Measurements from ENCODE around the gene MON1A.
A peak's percentile ranks its signal among the peaks of the same experiment; 100 is the strongest.
"Not testable (repeated sequence)": the region's sequence is repeated elsewhere in the genome, so short reads cannot be mapped to it uniquely, and the experiment has no call there.

The MON1A gene, protein sequence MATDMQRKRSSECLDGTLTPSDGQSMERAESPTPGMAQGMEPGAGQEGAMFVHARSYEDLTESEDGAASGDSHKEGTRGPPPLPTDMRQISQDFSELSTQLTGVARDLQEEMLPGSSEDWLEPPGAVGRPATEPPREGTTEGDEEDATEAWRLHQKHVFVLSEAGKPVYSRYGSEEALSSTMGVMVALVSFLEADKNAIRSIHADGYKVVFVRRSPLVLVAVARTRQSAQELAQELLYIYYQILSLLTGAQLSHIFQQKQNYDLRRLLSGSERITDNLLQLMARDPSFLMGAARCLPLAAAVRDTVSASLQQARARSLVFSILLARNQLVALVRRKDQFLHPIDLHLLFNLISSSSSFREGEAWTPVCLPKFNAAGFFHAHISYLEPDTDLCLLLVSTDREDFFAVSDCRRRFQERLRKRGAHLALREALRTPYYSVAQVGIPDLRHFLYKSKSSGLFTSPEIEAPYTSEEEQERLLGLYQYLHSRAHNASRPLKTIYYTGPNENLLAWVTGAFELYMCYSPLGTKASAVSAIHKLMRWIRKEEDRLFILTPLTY

DNA sequence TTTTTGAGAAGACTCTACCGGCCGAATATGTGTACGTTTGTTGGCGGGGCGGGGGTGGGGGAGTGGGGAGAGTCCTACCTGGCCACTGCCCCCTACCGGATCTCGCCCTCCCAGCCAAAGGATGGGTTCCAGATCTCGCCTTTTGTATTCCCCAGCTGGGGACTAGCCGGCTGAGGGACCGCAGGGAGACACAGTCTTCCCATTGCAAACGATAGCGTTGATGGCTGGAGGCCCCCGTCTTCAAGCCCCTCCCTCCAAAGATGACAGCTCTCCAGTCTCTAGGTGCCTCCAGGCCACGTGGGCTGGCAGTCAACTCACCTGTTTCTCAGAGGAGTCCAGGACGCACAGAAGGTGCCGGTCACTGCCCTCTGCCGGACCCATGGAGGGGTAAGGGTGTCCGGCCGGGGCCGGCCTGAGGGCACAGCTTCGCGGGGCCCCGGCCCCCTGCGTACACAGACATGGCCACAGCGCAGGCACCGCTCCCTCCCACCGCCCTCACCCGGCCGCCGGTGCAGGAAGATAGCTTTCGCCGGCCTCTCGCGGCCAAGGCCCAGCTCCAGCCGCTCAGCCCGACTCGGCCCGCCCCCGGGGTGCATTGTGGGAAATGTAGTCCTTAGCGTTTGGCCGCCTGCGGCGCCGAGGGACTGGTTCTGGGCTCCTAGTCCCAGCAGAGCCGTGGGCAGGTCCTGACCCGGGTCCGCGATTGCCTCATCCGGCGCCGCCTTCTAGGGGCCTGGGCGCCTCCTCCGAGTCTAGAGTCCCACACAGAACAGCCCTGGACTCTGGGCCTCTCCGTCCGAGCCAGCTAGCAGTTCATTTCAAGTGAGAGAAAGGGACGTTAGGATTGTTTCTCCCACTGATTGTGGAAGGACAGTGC lies at the start of gene MON1A:
Gene MON1A (minus strand): TSS at position 521 of the 877 bp plus-strand sequence. CDS start 16,465 bp downstream, outside the sequence.
- DNase-seq: peak; percentile 60

DNA sequence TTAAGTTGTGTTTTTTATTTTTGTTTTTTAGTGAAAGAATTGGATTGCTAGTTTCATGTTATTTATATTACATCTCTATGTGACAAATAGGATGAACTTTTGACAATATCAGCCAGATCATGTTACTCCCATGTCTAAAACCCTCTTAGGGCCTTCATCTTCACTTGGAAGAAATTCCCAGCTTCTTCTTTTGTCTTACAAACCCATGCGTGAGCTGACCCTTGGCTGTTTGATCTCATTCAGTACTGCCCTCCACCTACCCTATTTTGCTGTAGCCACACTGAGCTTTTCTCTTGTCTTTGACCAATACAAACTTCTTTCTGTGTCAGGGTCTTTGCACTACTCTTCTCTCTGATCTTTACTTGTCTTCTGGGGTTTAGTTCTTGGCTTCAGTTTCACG lies 47.3 kb upstream of the MON1A start:
- no peak for DNase-seq

DNA sequence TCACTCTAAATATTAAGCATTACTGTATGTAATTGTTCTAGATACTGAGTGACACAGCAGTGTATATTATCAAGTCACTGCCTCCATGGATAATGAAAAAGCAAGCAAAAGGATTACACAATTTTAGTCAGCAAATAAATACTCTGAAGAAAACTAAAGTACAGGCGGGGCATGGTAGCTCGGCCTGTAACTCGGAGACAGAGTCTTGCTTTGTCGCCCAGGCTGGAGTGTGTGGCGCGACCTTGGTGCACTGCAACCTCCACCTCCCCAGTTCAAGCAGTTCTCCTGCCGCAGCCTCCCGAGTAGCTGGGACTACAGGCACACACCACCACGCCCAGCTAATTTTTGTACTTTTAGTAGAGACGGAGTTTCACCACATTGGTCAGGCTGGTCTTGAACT lies 43.0 kb upstream of the MON1A start:
- no peak for DNase-seq

DNA sequence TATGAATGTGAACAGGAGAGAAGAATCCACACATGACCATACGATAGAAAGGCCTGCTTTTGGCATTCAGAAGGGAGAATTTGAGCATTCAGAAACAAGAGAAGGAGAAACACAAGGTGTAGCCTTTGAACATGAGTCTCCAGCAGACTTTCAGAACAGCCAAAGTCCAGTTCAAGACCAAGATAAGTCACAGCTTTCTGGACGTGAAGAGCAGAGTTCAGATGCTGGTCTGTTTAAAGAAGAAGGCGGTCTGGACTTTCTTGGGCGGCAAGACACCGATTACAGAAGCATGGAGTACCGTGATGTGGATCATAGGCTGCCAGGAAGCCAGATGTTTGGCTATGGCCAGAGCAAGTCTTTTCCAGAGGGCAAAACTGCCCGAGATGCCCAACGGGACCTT lies 38.7 kb upstream of the MON1A start:
- no peak for DNase-seq

DNA sequence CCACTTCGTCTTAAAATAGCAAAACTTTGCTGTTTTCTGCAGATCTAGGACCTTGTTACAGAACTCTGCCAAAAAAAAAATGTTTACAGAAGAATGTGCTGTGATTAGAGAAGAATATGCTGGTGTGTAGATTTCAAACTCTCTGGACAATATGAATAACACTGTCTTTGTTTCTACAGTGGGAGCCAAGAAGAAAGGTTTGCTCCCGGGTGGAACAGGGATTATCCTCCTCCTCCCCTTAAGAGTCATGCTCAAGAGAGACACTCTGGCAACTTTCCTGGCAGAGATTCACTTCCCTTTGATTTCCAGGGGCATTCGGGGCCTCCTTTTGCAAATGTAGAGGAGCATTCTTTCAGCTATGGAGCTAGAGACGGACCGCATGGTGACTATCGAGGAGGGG lies 37.7 kb upstream of the MON1A start:
- no peak for DNase-seq

DNA sequence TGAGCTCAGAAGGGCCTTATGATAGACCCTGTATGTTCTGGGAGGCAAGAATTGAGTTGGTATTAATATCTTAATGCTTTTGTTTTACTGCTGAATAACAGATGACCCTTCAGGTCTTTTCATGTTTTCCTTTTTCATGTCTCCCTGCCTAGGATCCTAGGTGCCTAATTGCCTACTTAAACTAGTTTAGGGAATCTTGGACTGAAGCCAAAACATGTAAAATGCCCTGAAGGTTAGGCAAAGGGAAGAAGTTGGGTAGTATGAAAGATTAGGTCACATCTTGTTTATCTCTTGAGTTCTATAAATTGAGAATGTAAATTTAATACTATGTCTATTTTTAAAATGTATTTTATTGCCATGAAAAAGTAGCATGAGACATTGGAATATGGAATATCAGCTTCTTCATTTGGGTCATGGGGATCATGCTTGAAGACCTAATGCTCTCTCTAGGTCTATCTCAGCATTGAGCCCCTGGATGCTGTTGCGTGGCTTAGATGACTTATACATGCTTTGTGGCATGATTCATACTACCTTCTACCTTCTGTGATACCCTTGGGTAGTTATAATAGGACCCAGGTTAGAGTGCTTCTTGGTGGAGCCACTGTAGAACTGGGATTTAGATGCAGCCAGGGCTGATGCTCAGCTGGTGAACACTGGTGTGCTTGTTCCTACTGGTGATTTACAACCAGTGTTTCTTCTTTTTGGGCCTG lies 36.8 kb upstream of the MON1A start:
- DNase-seq: no peak

DNA sequence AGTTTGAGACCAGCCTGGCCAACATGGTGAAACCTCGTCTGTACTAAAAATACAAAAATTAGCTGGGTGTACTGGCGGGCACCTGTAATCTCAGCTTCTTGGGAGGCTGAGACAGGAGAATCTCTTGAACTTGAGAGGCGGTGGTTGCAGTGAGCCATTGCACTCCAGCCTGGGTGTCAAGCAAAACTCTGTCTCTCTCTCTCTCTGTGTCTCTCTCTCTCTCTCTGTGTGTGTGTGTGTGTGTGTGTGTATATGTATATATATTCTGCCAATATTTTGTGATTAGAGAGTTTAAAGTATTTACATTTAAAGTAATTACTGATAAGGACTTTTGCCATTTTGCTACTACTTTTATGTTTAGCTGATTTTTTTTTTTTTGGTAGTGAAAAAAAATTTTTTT lies 26.0 kb upstream of the MON1A start:
- DNase-seq: no peak

DNA sequence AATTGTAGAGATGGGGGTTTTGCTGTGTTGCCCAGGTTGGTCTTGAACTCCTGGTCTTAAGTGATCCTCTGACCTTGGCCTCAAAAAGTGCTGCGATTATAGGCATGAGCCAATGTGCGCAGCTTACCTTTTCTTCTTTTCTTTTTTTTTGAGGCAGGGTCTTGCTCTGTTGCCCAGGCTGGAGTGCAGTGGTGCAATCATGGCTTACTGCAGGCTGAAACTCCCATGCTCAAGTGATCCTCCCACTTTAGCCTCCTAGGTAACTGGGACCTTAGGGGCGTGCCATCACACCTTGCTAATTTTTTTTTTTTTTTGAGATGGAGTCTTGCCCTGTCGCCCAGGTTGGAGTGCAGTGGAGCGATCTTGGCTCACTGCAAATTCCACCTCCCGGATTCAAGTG lies 23.3 kb upstream of the MON1A start:
- DNase-seq: no peak

DNA sequence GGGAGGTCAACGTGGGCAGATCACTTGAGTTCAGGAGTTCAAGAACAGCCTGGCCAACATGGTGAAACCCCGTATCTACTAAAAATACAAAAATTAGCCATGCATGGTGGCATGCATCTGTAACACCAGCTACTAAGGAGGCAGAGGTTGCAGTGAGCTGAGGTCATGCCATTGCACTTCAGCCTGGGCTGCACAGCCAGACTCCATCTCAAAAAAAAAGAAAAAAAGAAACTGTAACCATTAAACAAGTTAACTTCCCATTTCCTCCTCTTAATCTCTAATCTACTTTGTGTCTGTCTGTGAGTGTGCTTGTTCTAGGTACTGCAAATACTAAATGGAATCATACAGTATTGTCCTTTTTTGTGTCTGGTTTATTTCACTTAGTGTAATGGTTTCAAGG lies 13.0 kb upstream of the MON1A start:
- no peak for DNase-seq

DNA sequence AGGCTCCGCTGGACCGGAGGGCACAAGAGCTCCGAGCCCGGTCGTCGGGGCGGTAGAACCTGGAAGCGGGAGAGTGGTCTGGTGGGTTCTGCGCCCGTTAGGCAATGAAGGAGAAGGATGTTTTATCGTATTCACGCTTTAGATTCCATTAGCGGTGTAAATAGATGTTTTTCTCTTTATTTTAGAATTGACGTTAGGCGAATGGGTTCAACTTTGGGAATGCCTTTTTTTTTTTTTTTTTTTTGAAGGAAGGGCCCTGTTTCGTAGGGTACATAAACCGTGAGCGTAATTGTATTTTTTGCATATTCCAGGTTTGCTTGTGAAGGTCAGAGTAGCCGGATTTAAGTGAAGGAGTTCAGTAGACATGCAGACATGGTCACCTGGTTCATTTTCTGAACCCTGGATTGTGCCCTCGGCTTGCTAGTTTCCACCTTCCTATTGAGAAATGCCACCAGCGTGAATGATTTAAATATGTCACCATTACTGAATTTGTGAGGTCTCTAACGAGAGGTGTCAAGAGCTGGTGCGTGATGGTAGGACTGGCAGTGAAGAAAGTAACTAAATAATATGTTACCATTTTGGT lies 11.1 kb upstream of the MON1A start:
- no peak for DNase-seq

DNA sequence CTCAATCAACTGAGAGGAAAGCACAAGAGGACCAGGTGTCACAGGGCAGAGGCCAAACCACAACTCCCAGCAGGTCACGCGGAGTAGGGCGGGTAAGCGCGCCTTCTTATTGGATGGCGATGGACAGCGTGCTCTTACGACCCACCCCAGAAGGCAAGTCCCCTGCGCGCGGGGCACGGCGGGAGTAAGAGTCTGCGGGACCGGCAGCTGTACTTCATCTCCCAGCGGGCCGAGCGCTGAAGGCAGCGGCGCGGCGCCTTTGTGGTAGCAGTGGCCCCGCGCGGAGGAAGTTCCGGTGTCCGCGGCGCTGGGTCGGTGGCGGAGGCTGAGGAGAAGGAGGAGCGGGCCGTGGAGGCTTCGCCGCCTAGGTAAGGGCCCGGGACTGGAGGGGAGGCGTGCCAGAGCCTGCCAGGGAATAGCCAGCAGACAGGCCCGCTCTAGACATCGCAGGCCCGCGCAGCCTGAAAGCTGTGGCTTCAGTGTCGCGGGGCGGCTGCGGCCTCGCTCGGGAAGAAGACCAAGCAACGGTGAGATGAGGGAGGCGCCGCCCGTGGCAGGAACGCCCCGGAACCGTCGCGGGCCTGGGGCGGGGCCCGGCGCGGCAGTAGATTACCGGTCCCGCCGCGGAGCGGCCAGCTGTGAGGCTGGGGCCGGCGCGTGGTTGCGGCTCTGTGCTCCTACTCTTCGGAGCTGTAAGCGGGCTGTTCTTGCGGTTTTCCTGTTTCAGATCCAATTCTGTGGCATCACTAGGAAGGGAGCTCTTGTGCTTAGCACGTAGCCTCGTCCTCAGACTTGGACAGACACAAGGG lies 10.5 kb upstream of the MON1A start, which contains the start of gene RBM6:
Gene RBM6 (plus strand): TSS at position 293 of the 809 bp plus-strand sequence. CDS start 22,492 bp downstream, outside the sequence.
- DNase-seq: peak; percentile 86

DNA sequence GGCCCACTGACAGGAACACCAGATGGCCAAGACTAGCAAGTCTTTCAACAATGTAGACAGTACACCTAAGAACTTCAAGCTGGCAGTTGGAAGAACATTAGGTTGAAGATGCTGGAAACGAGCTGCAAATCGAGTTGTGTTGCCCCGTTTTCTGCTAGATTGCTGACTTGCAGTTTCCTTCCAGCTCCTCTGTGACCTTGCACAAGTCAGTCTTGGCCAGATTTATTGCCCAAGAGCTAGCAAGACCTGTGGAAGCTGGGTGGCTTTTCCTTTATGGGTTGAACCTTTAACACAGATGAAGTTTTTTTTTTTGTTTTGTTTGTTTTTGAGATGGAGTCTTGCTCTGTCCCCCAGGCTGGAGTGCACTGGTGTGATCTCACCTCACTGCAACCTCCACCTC lies 7.5 kb upstream of the MON1A start:
- DNase-seq: no peak

DNA sequence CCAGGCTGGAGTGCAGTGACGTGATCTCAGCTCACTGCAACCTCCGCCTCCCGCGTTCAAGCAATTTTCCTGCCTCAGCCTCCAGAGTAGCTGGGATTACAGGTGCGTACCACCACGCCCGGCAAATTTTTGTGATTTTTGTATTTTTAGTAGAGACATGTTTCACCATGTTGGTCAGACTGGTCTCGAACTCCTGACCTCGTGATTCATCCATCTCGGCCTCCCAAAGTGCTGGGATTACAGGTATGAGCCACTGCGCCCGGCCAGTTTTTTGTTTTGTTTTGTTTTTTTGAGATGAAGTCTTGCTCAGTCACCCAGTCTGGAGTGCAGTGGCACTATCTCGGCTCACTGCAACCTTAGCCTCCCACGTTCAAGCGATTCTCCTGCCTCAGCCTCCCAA lies 2.7 kb upstream of the MON1A start:
- DNase-seq: not testable (repeated sequence)

DNA sequence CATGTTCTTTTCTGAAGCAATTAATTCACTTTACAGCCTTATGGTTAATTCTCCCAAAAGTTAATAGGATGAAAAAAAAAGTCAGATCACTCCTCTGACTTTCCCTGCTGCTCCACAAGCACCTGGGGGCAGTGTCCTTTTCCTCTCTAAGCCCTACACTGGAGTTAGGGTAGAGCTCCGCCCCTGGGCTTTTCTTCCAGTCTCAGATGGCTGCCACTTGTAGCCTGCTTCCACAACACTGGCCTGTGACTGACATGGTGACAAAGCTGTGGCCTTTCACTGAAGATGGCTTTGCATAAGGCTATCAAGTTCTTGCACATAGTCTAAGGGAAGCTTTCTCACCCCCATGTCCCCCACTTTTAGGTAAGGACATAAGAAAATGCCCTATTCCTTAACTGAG lies 1.3 kb upstream of the MON1A start:
- DNase-seq: no peak

DNA sequence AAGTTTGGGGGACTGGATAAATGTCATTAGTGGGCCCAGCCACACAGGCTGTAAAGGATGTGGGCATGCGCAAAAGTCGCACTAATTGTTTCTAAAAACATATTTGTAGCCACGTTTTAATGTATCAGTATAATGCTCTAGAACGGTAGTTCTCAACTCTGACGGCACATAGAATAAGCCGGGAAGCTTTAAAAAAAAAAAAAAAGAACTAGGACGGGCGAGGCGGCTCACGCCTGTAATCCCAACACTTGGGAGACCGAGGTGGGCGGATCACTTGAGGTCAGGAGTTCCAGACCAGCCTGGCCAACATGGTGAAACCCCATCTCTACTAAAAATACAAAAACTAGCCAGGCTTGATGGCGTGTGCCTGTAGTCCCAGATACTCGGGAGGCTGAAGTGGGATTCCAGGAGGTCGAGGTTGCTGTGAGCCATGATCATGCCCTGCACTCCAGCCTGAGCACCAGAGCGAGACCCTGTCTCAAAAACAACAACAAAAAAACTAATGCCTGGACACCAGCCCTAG lies 618 bp upstream of the MON1A start:
- no peak for DNase-seq

DNA sequence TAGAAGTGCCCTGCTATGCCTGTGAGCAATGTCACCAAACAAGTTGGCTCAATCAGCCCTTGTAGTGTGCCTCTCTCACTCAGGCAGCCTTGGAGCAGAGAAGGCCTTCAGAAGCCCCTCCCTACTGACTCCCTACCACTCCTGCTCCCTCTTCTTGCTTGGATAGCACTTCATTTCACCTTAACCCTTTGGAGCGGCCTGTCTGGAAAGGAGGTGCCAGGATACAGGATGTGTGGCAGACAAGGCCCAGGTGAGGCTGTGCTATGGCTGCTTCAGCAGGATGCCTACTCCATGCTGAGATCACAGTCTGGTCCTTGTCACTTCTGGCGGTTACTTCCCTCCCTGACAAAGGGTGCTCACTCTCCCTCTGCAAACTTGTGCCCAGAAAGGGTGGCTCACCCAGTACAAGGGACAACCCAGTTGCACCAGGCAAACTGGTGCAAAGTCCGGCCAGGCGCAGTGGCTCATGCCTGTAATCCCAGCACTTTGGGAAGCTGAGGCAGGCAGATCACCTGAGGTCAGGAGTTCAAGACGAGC lies 1.1 kb downstream of the MON1A start:
- DNase-seq: no peak

DNA sequence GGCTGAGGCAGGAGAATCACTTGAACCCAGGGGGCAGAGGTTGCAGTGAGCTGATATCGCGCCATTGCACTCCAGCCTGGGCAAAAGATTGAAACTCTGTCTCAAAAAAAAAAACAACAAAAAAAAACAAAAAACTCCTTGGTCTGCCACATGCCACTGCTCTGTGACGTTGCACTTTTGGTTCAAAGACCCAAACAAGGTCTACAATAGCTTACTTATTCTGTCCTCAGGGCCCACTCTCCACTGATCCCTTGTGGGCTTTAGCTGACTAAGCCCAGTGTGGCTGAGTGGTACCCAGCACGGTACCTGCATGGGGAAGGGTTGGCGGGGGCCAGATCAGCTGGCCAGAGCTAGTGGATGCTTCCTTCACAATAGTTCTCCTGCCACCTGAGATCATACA lies 1.8 kb downstream of the MON1A start:
- DNase-seq: no peak

DNA sequence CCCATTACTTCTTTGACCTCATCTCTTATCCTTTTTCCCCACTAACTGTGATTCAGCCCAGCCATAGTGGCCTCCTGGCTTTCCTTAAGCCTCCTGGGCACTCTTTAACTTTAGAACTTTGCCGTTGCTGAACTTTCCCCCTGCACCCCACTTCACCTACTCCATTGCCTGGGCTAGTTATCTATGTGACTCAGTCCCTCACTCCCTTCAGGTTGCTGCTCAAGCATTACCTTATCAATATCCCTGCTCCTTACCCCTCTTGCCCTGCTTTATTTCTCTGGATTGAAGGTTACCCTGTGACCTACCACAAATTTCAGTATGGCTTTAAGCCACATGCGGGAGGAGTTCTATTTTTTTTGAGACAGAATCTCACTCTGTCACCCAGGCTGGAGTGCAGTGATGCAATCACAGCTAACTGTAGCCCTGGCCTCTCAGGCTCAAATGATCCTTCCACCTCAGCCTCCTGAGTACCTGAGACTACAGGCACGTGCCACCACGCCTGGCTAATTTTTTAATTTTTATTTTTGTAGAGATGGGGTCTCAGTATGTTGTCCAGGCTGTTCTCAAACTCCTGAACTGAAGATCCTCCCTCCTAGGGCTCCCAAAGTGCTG lies 3.4 kb downstream of the MON1A start:
- no peak for DNase-seq

DNA sequence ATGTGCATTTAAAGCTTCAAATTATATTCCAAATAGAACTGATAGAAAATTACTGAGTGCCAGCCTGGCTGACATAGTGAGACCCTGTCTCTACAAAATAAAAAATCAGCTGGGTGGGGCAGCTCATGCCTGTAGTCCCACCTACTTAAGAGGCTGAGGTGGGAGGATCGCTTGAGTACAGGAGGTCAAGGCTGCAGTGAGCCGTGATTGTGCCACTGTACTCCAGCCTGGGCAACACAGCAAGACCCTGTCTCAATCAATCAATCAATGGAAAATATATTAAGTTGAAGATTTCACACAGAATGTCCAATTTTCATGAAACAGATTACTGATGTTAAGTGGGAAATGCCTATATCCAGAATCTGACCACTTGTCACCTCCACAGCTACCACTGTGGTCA lies 4.1 kb downstream of the MON1A start:
- no peak for DNase-seq

DNA sequence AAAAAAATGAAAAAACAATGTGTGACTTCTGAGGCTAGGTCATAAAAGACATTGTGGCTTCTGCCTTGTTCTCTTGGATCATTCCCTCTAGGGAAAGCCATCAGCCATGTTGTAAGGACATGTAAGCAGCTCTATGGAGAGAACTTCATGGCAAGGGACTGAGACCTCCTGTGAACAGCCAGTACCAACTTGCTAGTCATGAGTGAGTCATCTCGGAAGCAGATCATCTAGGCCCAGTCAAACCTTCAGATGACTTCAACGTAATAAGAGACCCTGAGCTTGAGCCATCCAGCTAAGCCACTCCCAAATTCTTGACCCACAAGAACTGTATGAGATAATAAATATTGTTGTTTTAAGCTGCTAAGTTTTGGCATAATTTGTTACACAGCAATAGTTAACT lies 4.9 kb downstream of the MON1A start:
- no peak for DNase-seq
